Caco-2 (cell line): Measurements from ENCODE around the gene B9D2. TPM values are rescaled to one million over a fixed set of nuclear protein-coding genes. Genes with fewer than 3 reads are reported as not detected.

Experiments used
- BruUV-seq: library from RNA; stranded (reverse); fragments of 400-500 nt; replicated peaks from 2 replicates; lab custom pipeline; 2021; lab: Mats Ljungman, UMichigan
- CTCF ChIA-PET: fragments of 300-600 bp; sonication (Branson Sonifier 250); formaldehyde crosslinking; loops from one replicate; lab custom pipeline; 2022; ENCODE audit warnings: antibody characterized with exemption; lab: Charles Lee
- POLR2A ChIA-PET: fragments of 300-600 bp; sonication (Branson Sonifier 250); formaldehyde crosslinking; loops from one replicate; lab custom pipeline; 2022; ENCODE audit warnings: antibody characterized with exemption; lab: Charles Lee
- DNase-seq, 2 experiments: peaks; one replicate each; pipeline versions ENCODE4 v3.0.0 to v3.0.0-alpha.2; 2020 to 2022
- H3K27me3 ChIP-seq: replicated peaks from 2 replicates; pipeline ENCODE4 v1.6.0; 2011; ENCODE audit warnings: low read length; ENCODE audit not compliant: control insufficient read depth, insufficient read depth
- H3K36me3 ChIP-seq: 2 replicates; pipeline ENCODE4 v1.5.1; 2011; ENCODE audit warnings: low read length; ENCODE audit not compliant: control insufficient read depth, insufficient read depth
- H3K4me1 ChIP-seq: fragments of 250-450 bp; sonication (Bioruptor Pico); 2 replicates; pipeline ENCODE4 v1.5.1; 2020; ENCODE audit warnings: mild to moderate bottlenecking
- H3K4me3 ChIP-seq: 2 replicates; pipeline ENCODE4 v1.5.1; 2011; ENCODE audit warnings: low read depth, mild to moderate bottlenecking, control low read depth, low read length
- H3K9me3 ChIP-seq: fragments of 250-450 bp; sonication (Bioruptor Pico); 2 replicates; pipeline ENCODE4 v1.5.1; 2020; ENCODE audit warnings: mild to moderate bottlenecking, moderate library complexity
- H3K27ac Mint-ChIP-seq: one replicate; pipeline ENCODE4 v1.8.0; 2022; ENCODE audit warnings: mixed read lengths; ENCODE audit not compliant: unreplicated experiment
- H3K27me3 Mint-ChIP-seq: one replicate; pipeline ENCODE4 v1.8.0; 2022; ENCODE audit warnings: mixed read lengths; ENCODE audit not compliant: insufficient read depth, unreplicated experiment
- H3K36me3 Mint-ChIP-seq: one replicate; pipeline ENCODE4 v1.8.0; 2022; ENCODE audit warnings: mild to moderate bottlenecking, mixed read lengths; ENCODE audit not compliant: insufficient read depth, unreplicated experiment
- H3K4me1 Mint-ChIP-seq: one replicate; pipeline ENCODE4 v1.8.0; 2022; ENCODE audit warnings: low read depth, mixed read lengths; ENCODE audit not compliant: unreplicated experiment
- H3K4me3 Mint-ChIP-seq: one replicate; pipeline ENCODE4 v1.8.0; 2022; ENCODE audit warnings: mild to moderate bottlenecking, moderate library complexity, mixed read lengths; ENCODE audit not compliant: unreplicated experiment
- H3K9me3 Mint-ChIP-seq: one replicate; pipeline ENCODE4 v1.8.0; 2022; ENCODE audit warnings: mixed read lengths; ENCODE audit not compliant: unreplicated experiment
- intact Hi-C: fragments of 100-400 bp; cut with micrococcal nuclease; formaldehyde crosslinking; loops from one replicate; pipeline ENCODE4 v1.10.0; 2022; ENCODE audit not compliant: unreplicated experiment
- total RNA-seq: library from RNA; stranded (reverse); gene quantifications from 2 replicates; pipeline ENCODE4 v1.2.3, GENCODE V29; 2022
- TF ChIP-seq, protein P1 (sequence below), 2 experiments: fragments of 200-600 bp in 1 of 2; IDR thresholded peaks; 1 replicate in 1 of 2; 2 replicates in 1 of 2; pipeline versions ENCODE4 v1.5.1 to v1.8.0; 2011 to 2022; ENCODE audit warnings: antibody characterized with exemption in 1 of 2, control low read depth in 1 of 2, inconsistent platforms in 1 of 2, low read depth in 1 of 2, low read length in 1 of 2, mild to moderate bottlenecking in 1 of 2, moderate library complexity in 1 of 2; ENCODE audit not compliant: insufficient read depth in 1 of 2, severe bottlenecking in 1 of 2, unreplicated experiment in 1 of 2

The B9D2 gene
- total RNA-seq, 1 experiment from 2014 or later, result 3.6 TPM

DNA sequence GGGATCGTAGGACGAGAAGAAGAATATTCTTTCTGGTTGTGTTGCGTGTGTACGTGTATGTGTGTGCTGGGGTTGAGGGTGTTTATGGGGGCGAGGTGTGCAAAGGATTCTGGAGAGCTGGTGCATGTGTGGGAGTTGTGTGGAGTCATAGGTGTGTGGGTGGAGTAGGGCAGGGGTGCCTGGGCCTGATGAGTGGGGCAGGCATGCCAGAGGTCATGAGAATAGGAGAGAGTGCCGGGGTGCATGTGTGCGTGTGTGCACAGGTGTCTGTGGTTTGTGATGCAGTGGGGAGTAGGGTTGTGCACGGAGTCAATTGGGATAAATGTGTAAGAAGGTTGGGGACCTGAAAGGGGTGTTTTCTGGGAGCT is 13.0 kb upstream of the B9D2 start:
- POLR2A ChIA-PET, result interaction anchor here (1.3 kb wide), 1 partner anchor 13 kb away, joined by 3 read pairs; no protein-coding TSS in a partner anchor
- no peaks in the 10 kb centered on the region for H3K27me3 Mint-ChIP-seq
- Histone ChIP-seq H3K4me3 (peak overlapping the region; percentile 51), H3K36me3 (no peaks in the 10 kb centered on the region), H3K9me3 (no peaks in the 10 kb centered on the region), H3K27me3 (no peaks in the 10 kb centered on the region), H3K4me1 (no peaks in the 10 kb centered on the region)
- intact Hi-C loops, result no loop called here
- CTCF ChIA-PET, result no interaction called here
- BruUV-seq, result no TSS peak
- H3K27ac Mint-ChIP-seq, result no peak overlapping the region
- no peaks in the 10 kb centered on the region for H3K9me3 Mint-ChIP-seq
- no peaks in the 10 kb centered on the region for H3K36me3 Mint-ChIP-seq
- H3K4me3 Mint-ChIP-seq, result peak overlapping the region; percentile 17
- no peak for DNase-seq
- no peaks in the 10 kb centered on the region for H3K4me1 Mint-ChIP-seq
- TF ChIP-seq, protein P1, sequence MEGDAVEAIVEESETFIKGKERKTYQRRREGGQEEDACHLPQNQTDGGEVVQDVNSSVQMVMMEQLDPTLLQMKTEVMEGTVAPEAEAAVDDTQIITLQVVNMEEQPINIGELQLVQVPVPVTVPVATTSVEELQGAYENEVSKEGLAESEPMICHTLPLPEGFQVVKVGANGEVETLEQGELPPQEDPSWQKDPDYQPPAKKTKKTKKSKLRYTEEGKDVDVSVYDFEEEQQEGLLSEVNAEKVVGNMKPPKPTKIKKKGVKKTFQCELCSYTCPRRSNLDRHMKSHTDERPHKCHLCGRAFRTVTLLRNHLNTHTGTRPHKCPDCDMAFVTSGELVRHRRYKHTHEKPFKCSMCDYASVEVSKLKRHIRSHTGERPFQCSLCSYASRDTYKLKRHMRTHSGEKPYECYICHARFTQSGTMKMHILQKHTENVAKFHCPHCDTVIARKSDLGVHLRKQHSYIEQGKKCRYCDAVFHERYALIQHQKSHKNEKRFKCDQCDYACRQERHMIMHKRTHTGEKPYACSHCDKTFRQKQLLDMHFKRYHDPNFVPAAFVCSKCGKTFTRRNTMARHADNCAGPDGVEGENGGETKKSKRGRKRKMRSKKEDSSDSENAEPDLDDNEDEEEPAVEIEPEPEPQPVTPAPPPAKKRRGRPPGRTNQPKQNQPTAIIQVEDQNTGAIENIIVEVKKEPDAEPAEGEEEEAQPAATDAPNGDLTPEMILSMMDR (IDR thresholded peaks at IDR 0.05; ENCODE audit: insufficient read depth in 1 of 2, low read depth in 1 of 2, low read length in 1 of 2, severe bottlenecking in 1 of 2, unreplicated experiment in 1 of 2), result no peak

DNA sequence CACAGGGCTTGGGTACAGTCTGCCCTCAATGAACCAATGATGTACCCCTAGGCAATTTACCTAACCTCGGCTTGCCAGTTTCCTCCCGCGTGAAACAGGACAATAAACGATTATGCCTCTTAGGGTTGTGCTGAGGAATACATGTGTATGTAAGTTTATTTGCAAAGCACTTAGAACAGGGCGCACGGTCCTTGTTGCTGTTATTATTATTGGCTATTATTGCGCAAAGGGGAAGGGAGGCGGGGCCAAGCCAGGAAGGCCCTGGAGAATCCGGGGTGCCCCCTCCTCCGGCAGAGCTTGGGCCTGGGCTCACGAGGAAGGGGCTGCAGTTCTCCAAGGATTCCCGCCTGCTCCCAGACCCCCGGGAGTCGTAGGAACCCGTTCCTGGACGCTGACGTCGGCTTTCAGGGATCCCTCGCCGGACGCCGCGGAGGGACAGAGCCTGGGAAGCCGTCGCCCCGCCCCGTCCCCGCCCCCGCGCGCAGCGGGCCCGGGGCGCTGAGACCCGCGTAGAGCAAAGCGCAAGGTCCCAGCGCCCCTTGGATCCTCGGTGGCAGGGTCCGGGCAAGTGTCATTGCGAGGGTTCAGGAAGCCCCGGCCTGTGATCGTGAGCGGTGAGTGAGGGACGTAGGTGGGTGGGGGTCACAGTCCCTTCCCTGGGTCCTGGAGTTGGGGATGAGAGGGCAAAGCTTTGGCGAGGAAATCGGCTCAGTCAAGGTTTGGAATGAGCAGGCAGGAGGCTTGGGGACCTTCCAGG is 12.5 kb upstream of the B9D2 start, which contains the start of gene TMEM91:
Gene TMEM91, plus strand, starts transcription at position 293 of the 757 bp plus-strand sequence. CDS start 1,777 bp downstream, outside the sequence.
- DNase-seq, result peak in 1 of 2 experiments; percentile 37
- ChIA-PET CTCF (no interaction called here), POLR2A (interaction anchor here (0.5 to 1.3 kb wide), 2 partner anchors 11 to 13 kb away, joined by 3 to 4 read pairs; no protein-coding TSS in a partner anchor)
- no peaks in the 10 kb centered on the region for H3K36me3 ChIP-seq
- TF ChIP-seq, protein P1 (IDR thresholded peaks at IDR 0.05; ENCODE audit: insufficient read depth in 1 of 2, low read depth in 1 of 2, low read length in 1 of 2, severe bottlenecking in 1 of 2, unreplicated experiment in 1 of 2), result no peak
- H3K4me1 ChIP-seq, result no peaks in the 10 kb centered on the region
- no peaks in the 10 kb centered on the region for H3K27me3 ChIP-seq
- intact Hi-C loops, result no loop called here
- no TSS peak for BruUV-seq
- H3K4me3 Mint-ChIP-seq, result peak within 1 kb of the TSS; percentile 17
- no peaks in the 10 kb centered on the region for H3K9me3 Mint-ChIP-seq
- H3K4me1 Mint-ChIP-seq, result no peaks in the 10 kb centered on the region
- no peaks in the 10 kb centered on the region for H3K9me3 ChIP-seq
- H3K4me3 ChIP-seq, result peak within 1 kb of the TSS; percentile 51
- no peaks in the 10 kb centered on the region for H3K27me3 Mint-ChIP-seq
- no peak within 1 kb of the TSS for H3K27ac Mint-ChIP-seq
- no peaks in the 10 kb centered on the region for H3K36me3 Mint-ChIP-seq

DNA sequence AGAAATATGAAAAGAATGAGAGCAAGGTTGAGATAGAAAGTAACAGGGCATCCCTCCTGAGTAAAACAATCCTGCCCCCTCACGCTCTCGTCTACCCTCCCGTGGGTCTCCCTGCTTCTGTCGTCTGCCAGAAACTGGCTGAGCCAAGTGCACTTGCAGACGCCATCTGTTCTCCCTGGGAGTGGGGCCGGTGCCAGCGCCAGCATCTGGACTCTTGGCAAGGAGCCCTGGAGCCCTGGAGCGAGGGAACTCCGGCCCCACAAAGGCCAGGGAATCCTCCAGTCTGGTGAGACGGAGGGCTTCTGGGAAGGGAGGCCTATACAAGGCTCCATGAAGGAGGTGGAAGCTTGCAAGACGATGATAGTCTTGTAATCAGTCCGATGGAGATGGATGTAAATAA is 10.0 kb upstream of the B9D2 start:
- no peaks in the 10 kb centered on the region for H3K9me3 Mint-ChIP-seq
- DNase-seq, result no peak
- no peak overlapping the region for H3K4me3 Mint-ChIP-seq
- ChIA-PET CTCF (no interaction called here), POLR2A (no interaction called here)
- no TSS peak for BruUV-seq
- H3K4me1 ChIP-seq, result no peaks in the 10 kb centered on the region
- H3K27ac Mint-ChIP-seq, result no peak overlapping the region
- H3K4me1 Mint-ChIP-seq, result no peaks in the 10 kb centered on the region
- TF ChIP-seq, protein P1 (IDR thresholded peaks at IDR 0.05; ENCODE audit: insufficient read depth in 1 of 2, low read depth in 1 of 2, low read length in 1 of 2, severe bottlenecking in 1 of 2, unreplicated experiment in 1 of 2), result no peak
- H3K4me3 ChIP-seq, result no peak overlapping the region
- H3K36me3 ChIP-seq, result no peaks in the 10 kb centered on the region
- H3K27me3 Mint-ChIP-seq, result no peaks in the 10 kb centered on the region
- no peaks in the 10 kb centered on the region for H3K9me3 ChIP-seq
- no peaks in the 10 kb centered on the region for H3K36me3 Mint-ChIP-seq
- intact Hi-C loops, result no loop called here
- no peaks in the 10 kb centered on the region for H3K27me3 ChIP-seq
